ENCODE results near the gene HDAC11. TPM values are rescaled to one million over a fixed set of nuclear protein-coding genes. Genes with fewer than 3 reads are reported as not detected.

HDAC11 gene
- total and polyA plus RNA-seq, 9 of the 15 experiments (the other 6 are each of a cell fraction or from before 2014, with no cell fraction given): 0.60 to 6.0 (median 4.5) TPM

DNA sequence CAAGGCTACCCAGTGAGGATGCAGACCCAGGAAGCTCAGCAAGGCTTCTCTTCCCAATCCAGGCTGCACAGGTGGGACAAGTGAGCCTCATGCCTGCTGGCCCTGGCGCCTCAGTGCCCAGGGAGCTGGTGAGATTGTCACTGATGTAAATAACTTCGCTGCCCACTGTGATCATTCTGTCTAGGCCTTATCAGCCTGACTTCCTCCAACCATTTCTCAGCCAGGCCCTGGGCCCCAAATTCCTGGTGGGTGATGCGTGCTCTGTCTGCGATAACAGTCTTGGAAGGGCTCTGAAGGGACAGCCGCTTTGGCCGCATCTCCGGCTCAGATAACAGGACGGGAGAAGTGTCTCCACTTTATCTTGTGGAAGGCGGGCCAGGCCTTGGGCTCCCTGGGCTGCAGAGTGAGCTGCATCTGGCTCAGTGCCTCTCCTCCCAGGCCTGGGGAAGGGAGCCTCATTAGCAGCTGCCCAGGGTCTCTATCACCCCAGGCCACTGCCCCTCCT, 66.6 kb downstream of the HDAC11 start (continued):
- TF ChIP-seq HOXB6 (CRISPR knock-in tag; IDR thresholded peaks at IDR 0.05; ENCODE audit: borderline replicate concordance): no peak
- TF ChIP-seq, protein P1, sequence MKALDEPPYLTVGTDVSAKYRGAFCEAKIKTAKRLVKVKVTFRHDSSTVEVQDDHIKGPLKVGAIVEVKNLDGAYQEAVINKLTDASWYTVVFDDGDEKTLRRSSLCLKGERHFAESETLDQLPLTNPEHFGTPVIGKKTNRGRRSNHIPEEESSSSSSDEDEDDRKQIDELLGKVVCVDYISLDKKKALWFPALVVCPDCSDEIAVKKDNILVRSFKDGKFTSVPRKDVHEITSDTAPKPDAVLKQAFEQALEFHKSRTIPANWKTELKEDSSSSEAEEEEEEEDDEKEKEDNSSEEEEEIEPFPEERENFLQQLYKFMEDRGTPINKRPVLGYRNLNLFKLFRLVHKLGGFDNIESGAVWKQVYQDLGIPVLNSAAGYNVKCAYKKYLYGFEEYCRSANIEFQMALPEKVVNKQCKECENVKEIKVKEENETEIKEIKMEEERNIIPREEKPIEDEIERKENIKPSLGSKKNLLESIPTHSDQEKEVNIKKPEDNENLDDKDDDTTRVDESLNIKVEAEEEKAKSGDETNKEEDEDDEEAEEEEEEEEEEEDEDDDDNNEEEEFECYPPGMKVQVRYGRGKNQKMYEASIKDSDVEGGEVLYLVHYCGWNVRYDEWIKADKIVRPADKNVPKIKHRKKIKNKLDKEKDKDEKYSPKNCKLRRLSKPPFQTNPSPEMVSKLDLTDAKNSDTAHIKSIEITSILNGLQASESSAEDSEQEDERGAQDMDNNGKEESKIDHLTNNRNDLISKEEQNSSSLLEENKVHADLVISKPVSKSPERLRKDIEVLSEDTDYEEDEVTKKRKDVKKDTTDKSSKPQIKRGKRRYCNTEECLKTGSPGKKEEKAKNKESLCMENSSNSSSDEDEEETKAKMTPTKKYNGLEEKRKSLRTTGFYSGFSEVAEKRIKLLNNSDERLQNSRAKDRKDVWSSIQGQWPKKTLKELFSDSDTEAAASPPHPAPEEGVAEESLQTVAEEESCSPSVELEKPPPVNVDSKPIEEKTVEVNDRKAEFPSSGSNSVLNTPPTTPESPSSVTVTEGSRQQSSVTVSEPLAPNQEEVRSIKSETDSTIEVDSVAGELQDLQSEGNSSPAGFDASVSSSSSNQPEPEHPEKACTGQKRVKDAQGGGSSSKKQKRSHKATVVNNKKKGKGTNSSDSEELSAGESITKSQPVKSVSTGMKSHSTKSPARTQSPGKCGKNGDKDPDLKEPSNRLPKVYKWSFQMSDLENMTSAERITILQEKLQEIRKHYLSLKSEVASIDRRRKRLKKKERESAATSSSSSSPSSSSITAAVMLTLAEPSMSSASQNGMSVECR (CRISPR knock-in tag; IDR thresholded peaks at IDR 0.05): no peak
- TF ChIP-seq, protein P2, sequence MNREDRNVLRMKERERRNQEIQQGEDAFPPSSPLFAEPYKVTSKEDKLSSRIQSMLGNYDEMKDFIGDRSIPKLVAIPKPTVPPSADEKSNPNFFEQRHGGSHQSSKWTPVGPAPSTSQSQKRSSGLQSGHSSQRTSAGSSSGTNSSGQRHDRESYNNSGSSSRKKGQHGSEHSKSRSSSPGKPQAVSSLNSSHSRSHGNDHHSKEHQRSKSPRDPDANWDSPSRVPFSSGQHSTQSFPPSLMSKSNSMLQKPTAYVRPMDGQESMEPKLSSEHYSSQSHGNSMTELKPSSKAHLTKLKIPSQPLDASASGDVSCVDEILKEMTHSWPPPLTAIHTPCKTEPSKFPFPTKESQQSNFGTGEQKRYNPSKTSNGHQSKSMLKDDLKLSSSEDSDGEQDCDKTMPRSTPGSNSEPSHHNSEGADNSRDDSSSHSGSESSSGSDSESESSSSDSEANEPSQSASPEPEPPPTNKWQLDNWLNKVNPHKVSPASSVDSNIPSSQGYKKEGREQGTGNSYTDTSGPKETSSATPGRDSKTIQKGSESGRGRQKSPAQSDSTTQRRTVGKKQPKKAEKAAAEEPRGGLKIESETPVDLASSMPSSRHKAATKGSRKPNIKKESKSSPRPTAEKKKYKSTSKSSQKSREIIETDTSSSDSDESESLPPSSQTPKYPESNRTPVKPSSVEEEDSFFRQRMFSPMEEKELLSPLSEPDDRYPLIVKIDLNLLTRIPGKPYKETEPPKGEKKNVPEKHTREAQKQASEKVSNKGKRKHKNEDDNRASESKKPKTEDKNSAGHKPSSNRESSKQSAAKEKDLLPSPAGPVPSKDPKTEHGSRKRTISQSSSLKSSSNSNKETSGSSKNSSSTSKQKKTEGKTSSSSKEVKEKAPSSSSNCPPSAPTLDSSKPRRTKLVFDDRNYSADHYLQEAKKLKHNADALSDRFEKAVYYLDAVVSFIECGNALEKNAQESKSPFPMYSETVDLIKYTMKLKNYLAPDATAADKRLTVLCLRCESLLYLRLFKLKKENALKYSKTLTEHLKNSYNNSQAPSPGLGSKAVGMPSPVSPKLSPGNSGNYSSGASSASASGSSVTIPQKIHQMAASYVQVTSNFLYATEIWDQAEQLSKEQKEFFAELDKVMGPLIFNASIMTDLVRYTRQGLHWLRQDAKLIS (CRISPR knock-in tag; IDR thresholded peaks at IDR 0.05): no peak
- TF ChIP-seq PML (IDR thresholded peaks at IDR 0.05; ENCODE audit: low read length): peak; percentile 64
- TF ChIP-seq CHD1 (IDR thresholded peaks at IDR 0.05; ENCODE audit: low read length): no peak
- TF ChIP-seq ZNF668 (CRISPR knock-in tag; IDR thresholded peaks at IDR 0.05): no peak
- TF ChIP-seq NR4A1 (CRISPR knock-in tag; IDR thresholded peaks at IDR 0.05): no peak
- peak; percentile 82; the same call in 1 of the 2 replicates for TF ChIP-seq NR4A1 (tag; IDR thresholded peaks at IDR 0.05)
- no peak for TF ChIP-seq POLR2A (conservative IDR thresholded peaks at IDR 0.05)
- TF ChIP-seq ZNF830 (CRISPR knock-in tag; IDR thresholded peaks at IDR 0.05): no peak
- TF ChIP-seq RBFOX2 (IDR thresholded peaks at IDR 0.05; ENCODE audit: low read depth, low read length): no peak
- no peak for TF ChIP-seq POLR2B (IDR thresholded peaks at IDR 0.05; ENCODE audit: low read depth, partially characterized antibody)

Measured in K562 (cell line).